HepG2 (cell line): ENCODE measurements around the gene CACNA1G. TPM values are rescaled to one million over a fixed set of nuclear protein-coding genes. Genes with fewer than 3 reads are reported as not detected.

ENCODE experiments used
- ATAC-seq: fragments of 200-7000 bp; cut with Tn5 transposase; 3 replicates; pipeline ENCODE4 v1.9.1; 2020; ENCODE audit warnings: mild to moderate bottlenecking, moderate library complexity
- BruUV-seq: library from RNA; stranded (reverse); fragments of 400-500 nt; replicated peaks from 2 replicates; lab custom pipeline; 2021; lab: Mats Ljungman, UMichigan
- CTCF ChIA-PET: fragments of 300-600 bp; formaldehyde crosslinking; extraction: SDS; loops from one replicate; lab custom pipeline; 2021; ENCODE audit warnings: low total read pairs, inconsistent platforms, low intra/inter-chr PET ratio; lab: Yijun Ruan, JAX
- POLR2A ChIA-PET: fragments of 350-600 bp; sonication (Branson Sonifier 250); formaldehyde crosslinking; loops from one replicate; lab custom pipeline; 2020; ENCODE audit warnings: antibody characterized with exemption, inconsistent platforms; lab: Yijun Ruan, JAX
- DNase-seq: peaks from one replicate; pipeline ENCODE4 v3.0.0-alpha.2; 2015; ENCODE audit warnings: low spot score
- FAIRE-seq: peaks from 3 replicates; lab custom pipeline; 2011; peaks lifted over from hg19 to GRCh38; lab: Jason Lieb, UNC
- H2AFZ ChIP-seq: one replicate; pipeline ENCODE4 v1.6.1; 2011; ENCODE audit warnings: low read length, inconsistent platforms
- H3K27ac ChIP-seq: fragments of 300-600 bp; 3 replicates; pipeline ENCODE4 v1.8.0; 2011; ENCODE audit warnings: mixed run types, mild to moderate bottlenecking, mixed read lengths, low read length, inconsistent platforms; ENCODE audit not compliant: insufficient read depth; ENCODE audit errors: extremely low read length
- H3K27me3 ChIP-seq, 2 experiments: fragments of 200-600 bp in 1 of 2; 2 replicates in 1 of 2; 3 replicates in 1 of 2; pipeline versions ENCODE4 v1.6.0 to v1.8.0; 2011; ENCODE audit warnings: low read length in 2 of 2, mild to moderate bottlenecking in 2 of 2, moderate library complexity in 2 of 2, inconsistent platforms in 1 of 2; ENCODE audit not compliant: insufficient read depth in 2 of 2, control insufficient read depth in 1 of 2
- H3K36me3 ChIP-seq, 2 experiments: fragments of 200-600 bp in 1 of 2; replicated peaks in 1 of 2; 2 replicates in 1 of 2; 3 replicates in 1 of 2; pipeline versions ENCODE4 v1.5.1 to v1.8.0; 2011; ENCODE audit warnings: low read length in 2 of 2, inconsistent platforms in 1 of 2; ENCODE audit not compliant: insufficient read depth in 2 of 2, control insufficient read depth in 1 of 2
- H3K4me1 ChIP-seq: 2 replicates; pipeline ENCODE4 v1.5.1; 2012; ENCODE audit warnings: low read length, inconsistent platforms; ENCODE audit not compliant: insufficient read depth
- H3K4me2 ChIP-seq: 2 replicates; pipeline ENCODE4 v1.6.0; 2011; ENCODE audit warnings: low read depth, low read length, inconsistent platforms
- H3K4me3 ChIP-seq, 3 experiments: fragments of 200-600 bp in 1 of 3; sonication (generic), shearing (Covaris generic) in 1 of 3; replicated peaks in 1 of 3; 2 replicates each; pipeline ENCODE4 v1.5.1; 2011 to 2016; ENCODE audit warnings: low read length in 3 of 3, inconsistent platforms in 2 of 3, low read depth in 2 of 3, mild to moderate bottlenecking in 2 of 3, control low read depth in 1 of 3, mixed read lengths in 1 of 3; ENCODE audit not compliant: insufficient read depth in 1 of 3
- H3K79me2 ChIP-seq: one replicate; pipeline ENCODE4 v1.6.1; 2011; ENCODE audit warnings: low read length, inconsistent platforms; ENCODE audit not compliant: insufficient read depth
- H3K9ac ChIP-seq: 2 replicates; pipeline ENCODE4 v1.6.0; 2011; ENCODE audit warnings: mild to moderate bottlenecking, low read depth, low read length, inconsistent platforms; ENCODE audit not compliant: insufficient read depth
- H3K9me3 ChIP-seq: 2 replicates; pipeline ENCODE4 v1.5.1; 2012; ENCODE audit warnings: mild to moderate bottlenecking, low read length
- H4K20me1 ChIP-seq: 2 replicates; pipeline ENCODE4 v1.6.0; 2011; ENCODE audit warnings: inconsistent platforms, mild to moderate bottlenecking, low read length, moderate library complexity; ENCODE audit not compliant: insufficient read depth
- MIER2 ChIP-seq: IDR thresholded peaks from 2 replicates; pipeline ENCODE4 v1.6.1; 2016; ENCODE audit warnings: missing biosample characterization, missing genetic modification reagents
- MLX ChIP-seq: IDR thresholded peaks from 2 replicates; pipeline ENCODE4 v1.6.1; 2016
- REST ChIP-seq, 2 experiments: IDR thresholded peaks; 2 replicates each; pipeline ENCODE4 v1.6.1; 2011 to 2012; ENCODE audit warnings: low read length in 2 of 2, borderline replicate concordance in 1 of 2, low read depth in 1 of 2, mild to moderate bottlenecking in 1 of 2, moderate library complexity in 1 of 2
- SAP130 ChIP-seq: IDR thresholded peaks from 2 replicates; pipeline ENCODE4 v1.6.1; 2016; ENCODE audit warnings: low read depth
- ZNF75D ChIP-seq: sonication (generic); formaldehyde crosslinking; IDR thresholded peaks from 2 replicates; pipeline ENCODE4 v1.8.1; 2023; ENCODE audit warnings: missing genetic modification reagents, mild to moderate bottlenecking, borderline replicate concordance
- WGBS: methylation state at CpG from one replicate; pipeline ENCODE4 v1.1.6; 2017; ENCODE audit warnings: low lambda C conversion rate; 5-methylcytosine and 5-hydroxymethylcytosine counted together
- in situ Hi-C: cut with HindIII; loops from 2 replicates; pipeline ENCODE4 v1.10.0; 2017; ENCODE audit warnings: low pct_unique_long_range_greater_than_20kb; ENCODE audit not compliant: extremely low pct_ligation_motif_present
- intact Hi-C: fragments of 100-400 bp; cut with micrococcal nuclease; formaldehyde crosslinking; loops from one replicate; pipeline ENCODE4 v1.10.0; 2022; ENCODE audit not compliant: unreplicated experiment
- polyA plus RNA-seq, 8 experiments: library from polyadenylated mRNA; depleted of rRNA in 3 of 8; stranded (reverse) in 7 of 8; unstranded in 1 of 8; fragments of >200 nt; fragmentation: Illumina TruSeq in 4 of 8; extraction: Trizol in 4 of 8; gene quantifications; 2 replicates each; pipeline versions ENCODE4 v1.2.1 to v1.2.3, GENCODE V29; 2011 to 2016; ENCODE audit warnings: low read depth in 4 of 8, missing spikeins in 1 of 8, mixed read lengths in 1 of 8; ENCODE audit not compliant: insufficient read depth in 1 of 8
- total RNA-seq, 5 experiments: library from RNA; depleted of rRNA; stranded (reverse); fragments of >200 nt; fragmentation: Illumina TruSeq; extraction: Trizol; gene quantifications; 2 replicates each; pipeline ENCODE4 v1.2.3, GENCODE V29; 2016; ENCODE audit warnings: low read depth in 1 of 5

The CACNA1G gene
- total and polyA plus RNA-seq, 2 of the 13 experiments (the other 11 are each of a cell fraction or from before 2014, with no cell fraction given) = 0.02 TPM; not detected in 1

GRCh38 chr17:50631908-50632571, 71.5 kb downstream of the CACNA1G start:
- ChIA-PET POLR2A (interaction anchor here (19.8 kb wide), 1 partner anchor 57 kb away, joined by 839 read pairs; no protein-coding TSS in a partner anchor), CTCF (interaction anchor here (2.3 to 3.6 kb wide), 2 partner anchors 49 to 64 kb away, joined by 18 to 67 read pairs; no protein-coding TSS in a partner anchor)
- Histone ChIP-seq H3K27ac (no peak overlapping the region), H3K4me1 (peaks cover 92% of the 10 kb centered on the region), H2AFZ (no peak overlapping the region), H3K27me3 (peaks cover 0 to 19% of the 10 kb centered on the region in 2 experiments; a peak in 2 of 5 replicates), H3K9ac (no peak overlapping the region), H3K79me2 (peaks cover 6% of the 10 kb centered on the region), H3K36me3 (no peaks in the 10 kb centered on the region), H3K9me3 (no peaks in the 10 kb centered on the region), H4K20me1 (no peaks in the 10 kb centered on the region), H3K4me3 (no peak overlapping the region), H3K4me2 (no peak overlapping the region)
- WGBS = 81% methylated on average over 9 of the region's 9 CpGs
- intact Hi-C loops (no loop called here), in situ Hi-C loops (no loop called here)
- TF ChIP-seq SAP130 = no peak
- TF ChIP-seq MLX (CRISPR knock-in tag) = no peak
- TF ChIP-seq MIER2 = peak; percentile 73
- peak in 1 of 2 experiments; percentile 83; a peak in 3 of 4 replicates for TF ChIP-seq REST (IDR thresholded peaks at IDR 0.05; ENCODE audit: borderline replicate concordance in 1 of 2, low read depth in 1 of 2, low read length in 2 of 2)
- TF ChIP-seq ZNF75D (CRISPR knock-in tag) = no peak
- FAIRE-seq (no peak), DNase-seq (no peak), ATAC-seq (no peak)
- BruUV-seq = no TSS peak
